HG02763 (cell line): ENCODE results near the gene ARAF.
A peak's percentile ranks its signal among the peaks of the same experiment; 100 is the strongest.

Experiments
- ATAC-seq: cut with Tn5 transposase; IDR thresholded peaks from one replicate; pipeline ENCODE4 v1.9.1; 2021; ENCODE audit warnings: mild to moderate bottlenecking, moderate library complexity; ENCODE audit not compliant: unreplicated experiment

The ARAF gene

GRCh38 chrX:47619486-47620302 is 58.7 kb downstream of the ARAF start, which contains the start of gene SYN1:
TSS of gene SYN1 (minus strand) at chrX:47619857. CDS start at chrX:47619728, 129 bp downstream.
- peak; percentile 72 for ATAC-seq

- ATAC-seq = no peak
Observed at GRCh38 chrX:47620303-47620685, 59.3 kb downstream of the ARAF start.
